Aorta (tissue), 5 donors: ENCODE measurements around the gene SPG7. TPM values are rescaled to one million over a fixed set of nuclear protein-coding genes. Genes with fewer than 3 reads are reported as not detected.

ENCODE experiments used
- ATAC-seq: fragments of 200-7000 bp; cut with Tn5 transposase; one replicate; pipeline ENCODE4 v1.9.1; 2022; ENCODE audit warnings: moderate library complexity; ENCODE audit not compliant: low FRiP score
- DNase-seq, 2 donors: peaks; one replicate each; pipeline ENCODE4 v3.0.0-alpha.2; 2020
- H3K27ac ChIP-seq, 2 donors: one replicate each; pipeline ENCODE4 v1.5.1; 2013; ENCODE audit warnings: low read length in 2 of 2, mild to moderate bottlenecking in 2 of 2, moderate library complexity in 2 of 2, control low read depth in 1 of 2, inconsistent platforms in 1 of 2, low read depth in 1 of 2
- H3K27me3 ChIP-seq, 2 donors: one replicate each; pipeline ENCODE4 v1.6.1; 2013; ENCODE audit warnings: control low read depth in 1 of 2, low read length in 1 of 2, mild to moderate bottlenecking in 1 of 2, moderate library complexity in 1 of 2; ENCODE audit not compliant: insufficient read depth in 2 of 2, control insufficient read depth in 1 of 2
- H3K36me3 ChIP-seq, 2 donors: one replicate each; pipeline ENCODE4 v1.6.1; 2013; ENCODE audit warnings: control low read depth in 1 of 2, low read length in 1 of 2, mild to moderate bottlenecking in 1 of 2; ENCODE audit not compliant: insufficient read depth in 2 of 2, control insufficient read depth in 1 of 2
- H3K4me1 ChIP-seq, 2 donors: one replicate each; pipeline ENCODE4 v1.6.1; 2013; ENCODE audit warnings: low read length in 2 of 2, control low read depth in 1 of 2, mild to moderate bottlenecking in 1 of 2, moderate library complexity in 1 of 2; ENCODE audit not compliant: insufficient read depth in 2 of 2, control insufficient read depth in 1 of 2
- H3K4me3 ChIP-seq, 2 donors: one replicate each; pipeline ENCODE4 v1.5.1; 2013; ENCODE audit warnings: low read length in 2 of 2, control low read depth in 1 of 2, mild to moderate bottlenecking in 1 of 2
- H3K9me3 ChIP-seq: one replicate; pipeline ENCODE4 v1.6.1; 2013; ENCODE audit warnings: mild to moderate bottlenecking, low read length; ENCODE audit not compliant: control insufficient read depth
- WGBS, 2 donors: extraction: QIAGEN DNeasy Blood & Tissue Kit; methylation state at CpG; one replicate each; pipeline ENCODE4 v1.1.7; 2013; 5-methylcytosine and 5-hydroxymethylcytosine counted together
- intact Hi-C, 2 donors: fragments of 100-400 bp; cut with DNase I; formaldehyde crosslinking; loops; one replicate each; pipeline versions ENCODE4 v1.14.2 to v1.15.0; 2022
- polyA plus RNA-seq, 2 donors: library from polyadenylated mRNA; stranded (reverse); fragments of 200-250 nt; gene quantifications; one replicate each; pipeline ENCODE4 v1.2.3, GENCODE V29; 2013
- total RNA-seq, 2 donors: library from RNA; stranded (reverse); fragmentation: NEBNext Ultra II Directional; extraction: Animal tissue kit (Norgen Biotek cat#: 25700); gene quantifications; one replicate each; pipeline ENCODE4 v1.2.1, GENCODE V29; 2021
- donor health status: healthy with polysubstance abuse.
- donor health status: Bipolar disorder and iron deficiency.
- donor health status: DM: no; HTN: no; CAD: no.
- donor health status: DM: no; HTN: no; CAD: no.
- donor health status: DM: yes; HTN: yes; CAD: no.

The SPG7 gene
- total and polyA plus RNA-seq, 4 donors: 28.4 to 171 (median 100) TPM

GRCh38 chr16:89572073-89572484 lies 63.9 kb downstream of the SPG7 start:
- intact Hi-C loops: no loop called here
- 87% methylated on average over 14 of the region's 14 CpGs for WGBS, 2 donors
- H3K9me3 ChIP-seq: no peaks in the 10 kb centered on the region
- no peaks in the 10 kb centered on the region for H3K27me3 ChIP-seq
- ATAC-seq (no peak), DNase-seq (no peak)
- H3K4me1 ChIP-seq: no peaks in the 10 kb centered on the region
- H3K4me3 ChIP-seq: no peak overlapping the region
- no peaks in the 10 kb centered on the region for H3K36me3 ChIP-seq
- no peak overlapping the region for H3K27ac ChIP-seq

- Histone ChIP-seq H3K4me3 (no peak overlapping the region), H3K4me1 (no peaks in the 10 kb centered on the region), H3K9me3 (no peaks in the 10 kb centered on the region), H3K27me3 (no peaks in the 10 kb centered on the region), H3K27ac (no peak overlapping the region), H3K36me3 (no peaks in the 10 kb centered on the region)
- DNase-seq (no peak), ATAC-seq (no peak)
- WGBS, 2 donors: 84 to 89% methylated on average over 19 of the region's 19 CpGs
- intact Hi-C loops: no loop called here
These were observed 64.4 kb downstream of the SPG7 start for GRCh38 chr16:89572485-89573205.

- DNase-seq: no peak
- H3K27ac ChIP-seq: no peak overlapping the region
- intact Hi-C loops: no loop called here
- no peaks in the 10 kb centered on the region for H3K4me1 ChIP-seq
- WGBS, 2 donors: 76 to 81% methylated on average over 29 to 31 of the region's 31 CpGs
- no peaks in the 10 kb centered on the region for H3K27me3 ChIP-seq
- no peak for ATAC-seq
- H3K4me3 ChIP-seq: no peak overlapping the region
- no peaks in the 10 kb centered on the region for H3K36me3 ChIP-seq
- H3K9me3 ChIP-seq: no peaks in the 10 kb centered on the region
These were observed 65.8 kb downstream of the SPG7 start for GRCh38 chr16:89573826-89574680.

GRCh38 chr16:89574681-89575246 lies 66.6 kb downstream of the SPG7 start:
- Histone ChIP-seq H3K4me1 (no peaks in the 10 kb centered on the region), H3K27ac (no peak overlapping the region), H3K27me3 (no peaks in the 10 kb centered on the region), H3K36me3 (no peaks in the 10 kb centered on the region), H3K4me3 (no peak overlapping the region), H3K9me3 (no peaks in the 10 kb centered on the region)
- intact Hi-C loops: no loop called here
- ATAC-seq (peak; percentile 31), DNase-seq (peak in 1 of 2 donors; percentile 66)
- 4 to 6% methylated on average over 44 to 55 of the region's 55 CpGs for WGBS, 2 donors

- no peaks in the 10 kb centered on the region for H3K4me1 ChIP-seq
- 1% methylated on average over 58 to 103 of the region's 103 CpGs for WGBS, 2 donors
- no peak within 1 kb of the TSS for H3K4me3 ChIP-seq
- intact Hi-C loops: no loop called here
- no peaks in the 10 kb centered on the region for H3K9me3 ChIP-seq
- H3K27me3 ChIP-seq: no peaks in the 10 kb centered on the region
- no peaks in the 10 kb centered on the region for H3K36me3 ChIP-seq
- no peak for DNase-seq
- no peak for ATAC-seq
- no peak within 1 kb of the TSS for H3K27ac ChIP-seq
These were observed 67.3 kb downstream of the SPG7 start, which contains the start of gene CPNE7 for GRCh38 chr16:89575247-89576152. Gene CPNE7, plus strand, starts transcription at chr16:89575758. Its CDS starts 140 bp downstream, at chr16:89575898.

- no peak overlapping the region for H3K27ac ChIP-seq
- no peak overlapping the region for H3K4me3 ChIP-seq
- ATAC-seq (no peak), DNase-seq (no peak)
- H3K27me3 ChIP-seq: no peaks in the 10 kb centered on the region
- intact Hi-C loops: no loop called here
- H3K36me3 ChIP-seq: no peaks in the 10 kb centered on the region
- no peaks in the 10 kb centered on the region for H3K9me3 ChIP-seq
- 7 to 13% methylated on average over 77 to 89 of the region's 89 CpGs for WGBS, 2 donors
- no peaks in the 10 kb centered on the region for H3K4me1 ChIP-seq
These were observed 68.2 kb downstream of the SPG7 start for GRCh38 chr16:89576153-89577054.

- H3K9me3 ChIP-seq: no peaks in the 10 kb centered on the region
- 85 to 87% methylated on average over 24 to 25 of the region's 25 CpGs for WGBS, 2 donors
These were observed 69.0 kb downstream of the SPG7 start for GRCh38 chr16:89577055-89577759.

More at GRCh38 chr16:89577055-89577759, 69.0 kb downstream of the SPG7 start:
- ATAC-seq (no peak), DNase-seq (peak in 1 of 2 donors; percentile 69)
- no peaks in the 10 kb centered on the region for H3K27me3 ChIP-seq
- intact Hi-C loops: no loop called here
- H3K4me3 ChIP-seq: no peak overlapping the region
- H3K4me1 ChIP-seq: no peaks in the 10 kb centered on the region
- no peak overlapping the region for H3K27ac ChIP-seq
- no peaks in the 10 kb centered on the region for H3K36me3 ChIP-seq
